NCI-H2196 treated with DMSO at 0.1 percent for 48 hours (cell line): Measurements from ENCODE around the gene ANKRD42.
A peak's percentile ranks its signal among the peaks of the same experiment; 100 is the strongest.

ENCODE experiments used
- DNase-seq: peaks from one replicate; lab custom pipeline; 2025; ENCODE audit not compliant: unreplicated experiment; lab: John Stamatoyannopoulos, UW

ANKRD42 gene

GRCh38 chr11:83285771-83286528 lies 92.4 kb downstream of the ANKRD42 start, which contains the start of gene CCDC90B:
TSS of gene CCDC90B (minus strand) at chr11:83286367. CDS start at chr11:83285972, 395 bp downstream.
- peak; percentile 94 for DNase-seq

GRCh38 chr11:83287631-83288030 lies 94.1 kb downstream of the ANKRD42 start:
- no peak for DNase-seq

- DNase-seq = peak; percentile 10
These were observed 99.4 kb downstream of the ANKRD42 start for GRCh38 chr11:83292709-83293456.

- no peak for DNase-seq
These were observed 99.9 kb downstream of the ANKRD42 start for GRCh38 chr11:83293457-83293774.

GRCh38 chr11:83294208-83294607 lies 100.7 kb downstream of the ANKRD42 start:
- no peak for DNase-seq
